HS-5 (cell line): ENCODE results near the gene ZPR1.
"Not testable (repeated sequence)": the region's sequence is repeated elsewhere in the genome, so short reads cannot be mapped to it uniquely, and the experiment has no call there.

Experiments used
- DNase-seq: peaks from one replicate; pipeline ENCODE4 v3.0.0-alpha.2; 2012; ENCODE audit warnings: low read depth

The ZPR1 gene

DNA sequence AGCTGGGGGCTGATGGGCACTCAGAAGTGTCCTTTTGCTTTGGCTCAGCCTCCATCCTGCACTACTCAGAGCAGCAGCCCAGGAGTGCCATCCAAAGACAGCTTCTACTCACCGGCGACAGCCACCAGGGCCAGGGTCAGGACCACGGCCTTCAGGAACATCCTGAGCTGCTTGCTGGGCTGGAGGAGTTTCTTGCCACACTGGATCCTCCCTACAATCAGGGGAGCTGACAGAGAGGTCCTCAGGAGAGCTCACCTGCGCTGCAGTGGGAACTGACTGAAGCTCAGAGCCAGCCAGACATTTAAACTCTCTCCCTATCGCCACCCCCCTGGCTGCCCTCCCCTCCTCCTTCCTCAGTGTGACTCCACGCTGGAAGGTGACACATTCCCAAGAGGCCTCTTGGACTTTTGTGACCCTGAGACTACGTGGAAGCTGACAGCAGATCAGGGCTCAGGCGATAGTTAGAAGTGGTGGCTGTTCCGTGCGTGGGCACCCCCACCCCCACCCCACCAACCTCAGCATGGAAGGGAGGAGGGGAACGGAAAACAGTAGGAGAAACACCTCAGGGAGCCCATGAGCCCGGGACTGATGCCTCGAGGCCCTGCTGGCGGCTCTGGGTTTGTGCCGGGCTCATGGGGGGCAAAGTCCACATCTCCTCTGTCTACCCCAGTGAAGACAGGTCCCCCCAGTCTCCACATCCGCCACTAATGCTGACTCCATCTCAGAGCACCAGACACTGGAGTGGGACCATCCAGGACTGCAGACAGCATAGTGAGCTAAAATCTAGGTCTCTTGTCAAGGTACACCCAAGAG is 35.4 kb upstream of the ZPR1 start, which contains the start of gene APOA4:
Gene APOA4, minus strand, starts transcription at position 274 of the 813 bp plus-strand sequence. Its CDS starts 113 bp downstream, at position 161.
- DNase-seq, result no peak

DNA sequence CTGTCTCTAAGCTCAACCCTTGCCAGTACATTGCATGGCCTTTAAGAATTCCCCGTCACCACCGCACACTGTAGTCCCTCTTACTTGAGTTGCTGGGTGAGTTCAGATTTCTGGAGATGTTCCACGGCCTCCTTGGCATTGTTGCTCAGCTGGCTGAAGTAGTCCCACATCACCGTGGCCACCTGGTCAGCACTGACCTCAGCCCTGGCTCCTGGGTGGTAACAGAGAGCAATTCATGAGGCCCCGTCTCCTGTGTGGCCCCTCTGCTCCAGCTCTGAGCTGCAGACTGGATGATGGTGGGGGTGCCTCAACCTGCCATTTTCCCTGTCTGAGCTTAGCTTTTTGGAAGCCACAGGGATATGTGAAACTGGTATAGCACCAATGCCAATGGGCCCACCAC is 34.8 kb upstream of the ZPR1 start:
- no peak for DNase-seq

DNA sequence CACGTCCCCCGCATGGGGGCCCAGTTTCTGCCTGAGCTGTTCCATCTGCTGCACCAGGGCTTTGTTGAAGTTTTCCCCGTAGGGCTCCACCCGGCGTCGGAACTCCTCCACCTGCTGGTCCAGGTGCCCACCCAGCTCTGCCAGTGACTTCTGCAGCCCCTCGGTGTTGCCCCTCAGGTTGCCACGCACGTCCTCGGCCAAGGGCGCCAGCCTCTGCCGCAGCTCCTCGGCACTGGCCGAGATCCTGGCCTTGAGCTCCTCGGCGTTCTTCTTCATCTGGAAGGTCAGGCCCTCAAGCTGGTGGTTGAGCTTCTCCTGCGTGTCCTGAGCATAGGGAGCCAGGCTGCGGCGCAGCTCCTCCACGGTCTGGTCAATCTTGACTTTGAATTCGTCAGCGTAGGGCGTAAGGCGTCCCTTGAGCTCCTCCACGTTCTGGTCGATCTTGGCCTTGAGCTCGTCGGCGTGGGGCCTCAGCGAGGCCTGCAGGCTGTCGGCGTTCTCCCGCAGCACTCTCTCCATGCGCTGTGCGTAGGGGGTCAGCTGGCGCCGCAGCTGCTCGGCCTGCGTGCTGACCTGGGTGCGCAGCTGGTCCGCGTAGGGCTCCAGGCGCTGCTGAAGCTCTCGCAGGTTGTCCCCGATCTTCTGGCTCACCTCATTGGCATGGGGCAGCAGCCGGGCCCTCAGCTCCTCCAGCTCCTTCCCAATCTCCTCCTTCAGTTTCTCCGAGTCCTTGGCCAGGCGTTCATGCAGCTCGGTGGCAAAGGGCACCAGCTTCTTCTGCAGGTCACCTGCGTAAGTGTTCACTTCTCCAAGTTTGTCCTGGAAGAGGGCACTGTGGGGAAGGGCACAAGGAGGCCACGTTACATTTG is 33.5 kb upstream of the ZPR1 start:
- no peak for DNase-seq

DNA sequence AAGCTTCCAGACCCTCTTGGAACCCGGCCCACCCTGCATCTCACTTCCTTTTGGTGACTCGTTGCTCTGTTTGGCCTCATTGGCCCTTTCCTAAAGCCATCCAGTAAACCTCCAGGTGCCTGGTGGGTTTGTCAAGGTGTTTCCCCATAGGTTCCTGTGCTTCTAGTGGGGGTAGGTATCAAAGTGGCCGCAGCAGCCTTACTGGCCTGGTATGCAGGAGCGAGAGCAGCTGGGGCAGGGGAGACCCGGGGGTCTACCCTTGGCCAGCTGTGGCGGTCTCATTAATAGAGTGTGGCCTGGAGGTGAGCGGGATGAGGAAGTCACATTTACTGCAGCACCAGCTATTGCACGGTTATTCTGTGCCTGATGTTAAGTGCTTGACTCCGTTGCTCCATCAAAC is 31.2 kb upstream of the ZPR1 start:
- DNase-seq, result no peak

DNA sequence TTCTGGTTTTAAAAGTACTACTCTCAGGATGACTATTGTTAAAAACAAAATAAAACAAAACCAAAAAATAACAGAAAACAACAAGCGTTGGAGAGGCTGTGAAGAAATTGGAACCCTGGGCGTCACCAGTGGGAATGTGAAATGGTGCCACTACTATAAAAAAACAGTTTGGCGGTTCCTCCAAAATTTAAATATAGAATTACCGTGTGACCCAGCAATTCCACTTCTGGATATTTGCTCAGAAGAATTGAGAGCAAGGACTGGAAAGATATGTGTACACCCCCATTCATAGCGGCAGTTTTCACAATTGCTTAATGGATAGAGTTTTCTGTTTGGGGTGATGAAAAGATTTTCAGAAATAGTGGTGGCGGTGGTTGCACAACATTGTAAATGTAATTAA is 26.7 kb upstream of the ZPR1 start:
- no peak for DNase-seq

DNA sequence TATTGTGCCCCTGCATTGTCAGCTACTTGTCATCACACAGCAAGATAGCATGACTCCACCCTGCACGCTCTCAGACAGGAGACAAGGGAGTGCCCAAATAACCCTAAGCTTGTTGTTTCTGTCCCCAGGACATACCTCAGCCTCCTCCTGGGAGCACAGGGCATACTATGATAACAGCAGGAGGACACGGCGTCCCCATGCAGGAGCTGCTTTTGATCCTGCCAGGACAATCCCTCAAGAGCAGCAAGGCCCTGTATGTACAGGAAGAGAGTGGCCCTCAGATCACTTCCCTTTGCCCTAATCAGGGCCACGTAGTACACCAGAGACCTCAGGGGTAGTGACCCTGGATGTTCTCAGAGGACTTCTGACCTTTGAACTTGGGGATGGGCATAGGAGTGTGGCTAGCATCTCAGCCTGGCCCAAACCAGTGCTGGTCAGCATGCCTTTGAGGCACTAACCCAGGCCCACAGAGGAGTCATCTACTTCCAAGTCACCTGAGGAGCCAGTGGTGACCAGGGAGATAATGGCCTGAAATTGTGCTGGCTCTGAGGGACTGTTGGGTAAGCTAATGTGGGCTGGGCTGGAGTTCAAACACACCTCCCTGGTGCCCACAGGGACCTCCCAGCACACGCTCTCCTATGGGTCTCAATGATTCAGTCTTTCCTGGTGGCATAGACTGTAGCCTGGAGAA is 26.1 kb upstream of the ZPR1 start:
- DNase-seq, result no peak

DNA sequence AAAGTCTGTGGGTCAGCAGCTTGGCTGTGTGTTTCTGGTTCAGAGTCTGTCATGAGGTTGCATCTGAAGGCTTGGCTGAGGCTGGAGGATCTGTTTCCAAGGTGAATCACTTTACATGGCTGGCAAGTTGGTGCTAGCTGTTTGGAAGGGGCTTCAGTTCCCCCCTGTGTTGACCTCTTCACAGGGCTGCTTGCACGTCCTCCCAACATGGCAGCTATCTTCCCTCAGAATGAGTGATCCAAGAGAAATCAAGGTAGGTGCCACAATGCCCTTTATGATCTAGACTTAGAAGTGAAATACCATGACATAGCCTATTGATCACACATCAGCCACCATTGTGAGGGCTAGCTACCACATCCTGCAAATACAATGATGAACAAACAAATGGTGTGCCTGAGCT is 25.3 kb upstream of the ZPR1 start:
- no peak for DNase-seq

DNA sequence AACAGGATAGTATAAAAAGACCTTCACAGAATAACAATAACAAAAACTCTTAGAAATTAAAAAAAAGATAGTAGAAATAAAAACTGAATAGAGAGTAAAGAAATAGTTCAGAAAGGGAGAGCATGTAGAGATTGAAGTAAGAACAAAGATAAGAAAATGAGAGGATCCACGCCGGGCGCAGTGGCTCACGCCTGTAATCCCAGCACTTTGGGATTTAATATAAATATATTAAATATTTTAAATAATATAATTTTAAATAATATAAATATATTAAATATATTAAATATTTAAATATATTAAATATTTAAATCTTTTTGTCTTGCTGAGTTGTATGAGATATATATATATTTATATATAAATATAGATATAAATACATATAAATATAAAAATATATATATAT is 24.3 kb upstream of the ZPR1 start:
- no peak for DNase-seq

DNA sequence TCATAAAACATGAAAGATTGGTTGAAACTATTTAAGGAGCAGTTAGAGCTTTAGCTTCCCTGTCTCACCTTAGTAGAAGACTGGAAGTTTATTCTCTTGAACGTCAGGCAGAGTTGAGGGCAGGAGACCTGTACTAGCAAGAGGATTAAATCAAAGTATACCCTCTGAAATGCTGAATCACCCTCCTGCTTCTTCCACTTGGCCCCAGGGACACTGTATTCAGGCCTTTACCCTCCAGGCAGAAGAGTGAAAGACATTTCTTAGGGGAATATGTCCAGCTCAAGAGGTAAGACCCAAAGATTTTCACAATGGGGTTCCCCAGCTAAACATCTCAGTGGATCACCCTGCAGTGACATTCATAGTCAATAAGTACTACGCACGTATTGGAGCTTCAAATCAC is 23.4 kb upstream of the ZPR1 start:
- no peak for DNase-seq

DNA sequence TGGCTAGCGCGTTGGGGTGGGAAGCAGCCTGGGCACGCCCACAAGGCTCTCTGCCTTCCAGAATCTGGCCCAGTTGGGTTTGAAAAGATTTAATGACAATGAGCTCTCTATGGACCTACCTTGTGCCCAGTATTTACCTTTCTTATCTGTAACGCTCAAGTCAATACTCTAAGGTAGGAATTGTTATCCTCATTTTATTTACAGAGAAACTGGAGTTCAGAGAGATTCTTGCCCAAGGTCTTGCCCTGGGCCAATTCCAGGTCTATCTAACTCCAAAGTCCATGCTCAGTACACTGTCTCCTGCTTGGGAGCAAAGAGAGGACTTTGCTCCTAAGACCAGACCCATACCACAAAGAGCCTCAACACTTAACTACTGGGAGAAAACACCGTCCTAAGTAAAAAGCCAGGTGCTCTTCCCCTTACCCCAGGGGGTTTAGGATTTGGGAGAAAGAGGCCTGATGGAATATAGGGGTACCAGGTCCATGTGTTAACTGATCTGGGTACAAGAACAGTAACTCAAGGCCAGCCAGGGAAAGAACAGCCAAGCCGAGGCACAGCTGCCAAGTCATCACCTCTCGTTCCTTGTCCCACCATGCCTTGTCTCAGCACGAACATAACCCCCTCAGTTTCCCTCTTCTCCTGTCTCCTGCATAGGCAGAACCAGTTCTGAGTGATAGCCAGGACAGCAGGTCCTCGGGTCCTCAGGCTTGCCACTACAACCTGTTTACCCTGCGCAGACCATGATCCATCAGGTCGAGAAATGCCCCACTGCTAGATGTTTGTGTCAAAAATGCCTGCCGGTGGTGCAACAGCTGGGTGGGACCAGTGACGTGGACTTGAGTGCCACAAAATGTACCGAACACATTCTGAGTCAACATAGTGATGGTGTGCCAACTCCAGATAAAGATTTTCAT is 20.7 kb upstream of the ZPR1 start:
- DNase-seq, result no peak

DNA sequence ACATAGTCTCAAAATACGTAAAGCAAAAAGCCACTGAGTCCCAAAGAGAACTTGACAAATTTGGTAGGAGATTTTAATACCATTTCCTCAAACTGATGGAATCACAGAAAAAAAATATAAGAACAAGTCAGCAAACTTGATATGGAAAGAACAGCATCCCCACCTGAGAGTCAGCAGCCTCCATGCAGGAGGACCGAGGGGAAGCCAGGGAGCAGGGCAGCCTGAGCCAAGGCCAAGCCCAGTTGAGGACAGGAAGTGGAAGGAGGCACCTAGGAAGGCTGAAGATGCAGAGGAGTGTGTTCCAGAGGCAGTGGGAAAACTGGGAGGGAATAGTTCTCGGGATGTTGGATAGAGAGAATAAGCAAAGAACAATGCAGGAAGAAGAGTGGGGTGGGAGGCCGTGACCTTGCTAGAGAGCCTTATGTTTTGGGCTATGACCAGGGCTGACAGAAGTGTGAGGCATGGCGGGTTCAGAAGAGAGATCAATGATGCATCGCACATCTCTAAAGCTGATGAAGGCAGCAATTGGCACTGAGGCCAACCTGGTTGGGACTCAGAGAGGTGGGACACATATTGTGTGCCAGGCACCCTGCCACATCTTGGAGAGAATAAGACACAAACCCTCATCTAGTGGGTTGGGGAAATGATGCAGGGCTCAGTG is 19.9 kb upstream of the ZPR1 start:
- DNase-seq, result no peak

DNA sequence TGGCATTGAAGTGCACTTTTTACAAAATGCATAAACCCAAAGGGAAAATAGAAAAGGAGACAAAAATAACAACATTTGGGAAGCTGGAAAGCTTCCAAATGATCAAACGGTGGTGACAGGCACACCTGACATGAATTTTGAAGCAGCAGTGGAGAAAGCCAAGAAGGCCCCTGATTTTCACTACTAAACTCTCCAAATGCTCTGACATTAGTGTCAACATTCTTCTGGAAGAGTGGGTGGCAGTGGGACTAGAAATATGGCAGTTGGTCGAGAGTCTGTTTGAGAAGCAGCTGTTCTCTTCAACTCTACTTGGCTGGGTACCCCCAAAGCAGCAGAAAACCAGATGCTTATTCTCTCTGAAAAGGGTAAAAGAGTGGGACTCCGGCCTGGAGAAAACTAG is 16.2 kb upstream of the ZPR1 start:
- no peak for DNase-seq

DNA sequence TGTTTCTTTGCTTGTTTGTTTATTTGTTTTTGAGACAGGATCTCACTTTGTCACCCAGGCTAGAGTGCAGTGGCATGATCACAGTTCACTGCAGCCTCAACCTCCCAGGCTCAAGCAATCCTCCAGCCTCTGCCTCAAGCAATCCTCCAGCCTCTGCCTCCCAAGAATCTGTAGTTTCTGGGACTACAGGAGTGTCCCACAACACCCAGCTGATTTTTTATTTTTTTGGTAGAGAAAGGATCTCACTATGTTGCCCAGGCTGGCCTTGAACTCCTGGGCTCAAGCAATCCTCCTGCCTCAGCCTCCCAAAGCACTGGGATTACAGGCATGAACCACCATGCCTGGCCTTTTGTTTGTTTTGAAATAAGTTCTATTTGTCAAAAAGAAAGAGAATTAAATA is 13.8 kb upstream of the ZPR1 start:
- DNase-seq, result not testable (repeated sequence)

DNA sequence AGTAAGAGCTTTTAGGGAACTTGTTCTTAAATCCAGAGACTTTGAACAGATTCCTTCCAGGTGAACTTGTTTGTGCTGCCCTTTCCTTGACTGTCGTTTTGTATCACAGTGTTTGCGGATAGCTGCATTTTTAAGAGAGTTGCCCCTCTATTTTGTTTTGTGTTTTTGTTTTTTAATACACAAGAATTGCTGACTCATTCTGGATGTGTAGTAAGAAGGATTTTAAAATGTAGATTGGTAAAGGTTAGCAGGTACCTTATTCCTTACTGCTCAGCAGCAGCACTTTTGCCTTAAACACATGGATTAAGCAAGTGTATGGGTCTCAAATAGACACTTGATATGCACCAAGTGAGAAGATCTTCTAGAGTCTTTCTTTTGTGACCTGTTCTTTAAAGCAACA is 12.8 kb upstream of the ZPR1 start:
- DNase-seq, result no peak

DNA sequence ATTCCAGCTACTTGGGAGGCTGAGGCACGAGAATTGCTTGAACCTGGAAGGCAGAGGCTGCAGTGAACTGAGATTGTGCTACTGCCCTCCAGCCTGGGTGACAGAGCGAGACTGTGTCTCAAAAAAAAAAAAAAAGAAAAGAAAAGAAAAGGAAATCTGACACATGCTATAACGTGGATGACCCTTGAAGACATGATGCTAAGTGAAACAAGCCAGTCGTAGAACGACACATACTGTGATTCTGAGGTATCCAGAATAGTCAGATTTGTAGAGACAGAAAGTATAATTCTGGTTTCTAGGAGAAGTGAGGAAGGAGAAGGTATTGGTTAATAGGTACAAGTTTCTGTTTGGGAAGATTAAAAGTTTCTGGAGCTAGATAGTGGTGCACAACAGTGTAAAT is 10.5 kb upstream of the ZPR1 start:
- DNase-seq, result no peak

DNA sequence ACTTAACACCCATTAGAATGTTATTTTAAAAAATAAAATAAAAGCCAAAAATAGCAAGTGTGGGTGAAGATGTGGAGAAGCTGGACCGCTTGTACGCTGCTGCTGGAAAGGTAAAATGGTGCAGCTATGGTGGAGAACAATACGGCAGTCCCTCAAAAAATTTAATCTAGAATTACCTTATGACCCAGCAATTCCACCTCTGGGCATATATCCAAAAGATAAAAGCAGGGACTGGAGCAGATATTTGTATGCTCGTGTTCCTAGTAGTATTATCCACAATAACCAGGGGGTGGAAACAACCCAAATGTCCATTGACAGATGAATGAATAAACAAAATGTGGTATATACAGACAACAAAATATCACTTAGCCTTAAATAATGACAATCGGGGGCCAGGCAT is 10.0 kb upstream of the ZPR1 start:
- no peak for DNase-seq

DNA sequence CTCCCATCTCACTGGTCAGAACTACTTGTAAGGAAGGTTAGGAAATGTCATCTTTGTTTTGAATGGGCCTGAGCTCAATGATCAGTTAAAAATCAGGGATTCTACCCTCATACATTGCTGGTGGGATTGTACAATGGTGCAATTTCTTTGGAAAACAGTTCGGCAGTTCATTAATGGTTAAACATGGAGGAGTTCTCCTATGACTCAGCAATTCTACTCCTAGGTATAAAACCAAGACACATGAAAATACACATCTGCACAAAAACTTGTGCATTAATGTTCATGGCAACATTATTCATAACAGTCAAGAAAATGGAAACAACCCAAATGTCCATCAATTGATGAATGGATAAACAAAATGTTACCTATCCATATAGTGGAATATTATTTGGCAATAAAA is 8.7 kb upstream of the ZPR1 start:
- DNase-seq, result no peak

DNA sequence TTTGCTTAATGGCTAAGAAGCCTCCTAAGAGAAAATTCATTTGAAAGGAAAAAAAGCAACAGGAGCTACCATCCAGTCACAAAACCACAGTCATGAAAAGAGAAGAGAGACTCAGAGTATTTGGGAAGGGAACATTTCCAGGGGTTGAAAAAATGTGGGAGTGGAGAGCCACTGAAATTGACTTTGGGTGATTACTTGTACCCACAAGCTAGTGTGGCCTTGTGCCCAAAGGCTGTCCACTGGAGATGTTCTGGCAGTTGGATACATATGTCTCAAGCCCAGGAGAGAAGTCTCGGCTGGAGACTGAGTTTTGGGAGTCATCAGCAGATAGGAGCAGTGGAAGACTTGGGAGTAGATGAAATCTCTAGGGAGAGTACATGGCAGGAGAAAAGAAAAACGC is 7.0 kb upstream of the ZPR1 start:
- DNase-seq, result no peak

DNA sequence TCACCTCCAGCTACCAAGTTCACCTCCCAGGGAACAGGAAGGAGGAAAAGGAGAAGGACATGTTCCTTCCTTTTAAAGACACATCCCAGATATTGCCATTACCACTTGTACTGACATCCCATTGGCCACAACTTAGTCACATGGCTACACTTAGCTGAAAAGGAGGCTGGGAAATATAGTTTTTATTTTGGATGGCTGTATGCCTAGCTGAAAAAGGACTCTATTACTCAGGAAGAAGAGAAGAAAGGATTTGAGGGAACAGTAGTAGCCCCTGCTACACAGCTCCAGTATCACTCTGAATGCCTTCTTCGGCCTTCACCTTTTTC is 5.9 kb upstream of the ZPR1 start:
- no peak for DNase-seq

DNA sequence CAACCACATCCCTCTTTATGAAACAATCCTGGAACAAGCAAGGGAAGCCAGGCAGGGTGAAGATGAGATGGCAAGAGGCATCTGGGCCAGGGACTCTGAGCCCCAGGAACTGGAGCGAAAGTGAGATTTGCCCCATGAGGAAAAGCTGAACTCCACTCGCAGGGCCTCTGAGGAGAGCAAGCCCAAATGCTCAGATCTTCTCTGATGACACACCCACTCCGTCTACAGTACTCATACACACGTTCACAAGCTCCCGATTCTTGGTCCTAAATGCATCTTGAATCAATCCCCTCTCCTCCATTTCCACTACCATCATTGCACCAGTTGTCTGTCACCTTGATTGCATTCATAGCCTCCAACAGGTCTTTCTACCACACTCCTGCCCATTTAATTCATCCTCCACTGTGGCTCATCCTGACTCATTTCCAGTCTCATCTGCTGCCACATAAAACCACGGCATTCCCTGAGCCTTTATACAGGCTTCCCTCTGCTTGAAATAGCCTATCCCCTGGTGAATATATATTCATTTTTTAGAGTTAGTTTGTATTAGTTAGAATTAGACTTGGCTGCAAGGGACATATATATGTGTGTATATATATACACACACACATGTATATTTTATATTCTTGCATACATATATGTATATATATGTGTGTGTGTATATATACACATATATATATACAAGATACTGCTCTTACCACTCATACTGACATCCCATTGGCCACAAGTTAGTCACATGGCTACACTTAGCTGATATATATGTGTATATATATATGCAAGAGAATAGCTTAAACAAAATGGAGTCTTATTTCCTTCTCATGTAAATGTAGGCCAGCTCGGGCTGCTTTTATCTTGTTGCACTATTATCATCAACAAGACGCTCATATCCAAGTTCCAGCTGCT is 5.3 kb upstream of the ZPR1 start:
- DNase-seq, result no peak
